T-cell (primary cell): ENCODE results near the gene ADAP1. TPM values are rescaled to one million over a fixed set of nuclear protein-coding genes. Genes with fewer than 3 reads are reported as not detected.

Source experiments
- ATAC-seq, 4 experiments: fragments of 200-7000 bp in 3 of 4; fragments of 150-1000 bp in 1 of 4; cut with Tn5 transposase; replicated peaks in 1 of 4; 1 replicate in 3 of 4; 2 replicates in 1 of 4; pipeline ENCODE4 v1.10.0; 2021; ENCODE audit warnings: moderate library complexity in 3 of 4, mild to moderate bottlenecking in 2 of 4, moderate number of reproducible peaks in 1 of 4
- CTCF ChIA-PET, 2 donors: fragments of 300-600 bp; sonication (Branson Sonifier 250); formaldehyde crosslinking; loops; one replicate each; lab custom pipeline; 2022; ENCODE audit warnings: antibody characterized with exemption in 2 of 2; lab: Charles Lee
- POLR2A ChIA-PET, 2 donors: fragments of 300-600 bp; sonication (Branson Sonifier 250); formaldehyde crosslinking; loops; one replicate each; lab custom pipeline; 2022; ENCODE audit warnings: antibody characterized with exemption in 2 of 2; lab: Charles Lee
- DNase-seq, 35 experiments: peaks; one replicate each; pipeline versions ENCODE4 v3.0.0 to v3.0.0-alpha.2; 2013 to 2023
- H3K27ac ChIP-seq: one replicate; pipeline ENCODE4 v1.5.1; 2013; ENCODE audit warnings: low read length
- H3K27me3 ChIP-seq, 2 experiments: replicated peaks in 1 of 2; 1 replicate in 1 of 2; 2 replicates in 1 of 2; pipeline versions ENCODE4 v1.6.1 to v1.7.0; 2013; ENCODE audit warnings: low read length in 1 of 2, mixed read lengths in 1 of 2; ENCODE audit not compliant: control insufficient read depth in 2 of 2, insufficient read depth in 2 of 2; ENCODE audit errors: extremely low read depth in 1 of 2
- H3K36me3 ChIP-seq, 2 donors: 1 replicate in 1 of 2; 2 replicates in 1 of 2; pipeline versions ENCODE4 v1.6.1 to v1.7.0; 2013; ENCODE audit warnings: low read length in 1 of 2; ENCODE audit not compliant: control insufficient read depth in 2 of 2, insufficient read depth in 1 of 2; ENCODE audit errors: extremely low read depth in 1 of 2
- H3K4me1 ChIP-seq, 2 experiments: 1 replicate in 1 of 2; 2 replicates in 1 of 2; pipeline versions ENCODE4 v1.6.1 to v1.7.0; 2013; ENCODE audit warnings: low read length in 2 of 2, mixed read lengths in 1 of 2; ENCODE audit not compliant: insufficient read depth in 2 of 2, control insufficient read depth in 1 of 2; ENCODE audit errors: extremely low read depth in 1 of 2
- H3K4me3 ChIP-seq, 2 donors: 1 replicate in 1 of 2; 2 replicates in 1 of 2; pipeline versions ENCODE4 v1.5.1 to v1.7.0; 2013; ENCODE audit warnings: mild to moderate bottlenecking in 2 of 2, low read length in 1 of 2, moderate library complexity in 1 of 2; ENCODE audit not compliant: control insufficient read depth in 1 of 2; ENCODE audit errors: extremely low read depth in 1 of 2
- H3K9me3 ChIP-seq: 2 replicates; pipeline ENCODE4 v1.7.0; 2013
- H3K27ac Mint-ChIP-seq, 2 donors: one replicate each; pipeline ENCODE4 v1.8.0; 2020 to 2021; ENCODE audit warnings: mild to moderate bottlenecking in 2 of 2, mixed read lengths in 2 of 2
- H3K27me3 Mint-ChIP-seq, 2 donors: one replicate each; pipeline ENCODE4 v1.8.0; 2021 to 2022; ENCODE audit warnings: mixed read lengths in 2 of 2
- H3K36me3 Mint-ChIP-seq: one replicate; pipeline ENCODE4 v1.8.0; 2021; ENCODE audit warnings: mixed read lengths
- H3K4me1 Mint-ChIP-seq, 3 donors: one replicate each; pipeline ENCODE4 v1.8.0; 2020 to 2022; ENCODE audit warnings: mixed read lengths in 3 of 3, mild to moderate bottlenecking in 1 of 3
- H3K4me3 Mint-ChIP-seq, 3 donors: one replicate each; pipeline ENCODE4 v1.8.0; 2020 to 2022; ENCODE audit warnings: mild to moderate bottlenecking in 3 of 3, mixed read lengths in 3 of 3, moderate library complexity in 3 of 3
- H3K9me3 Mint-ChIP-seq, 3 donors: one replicate each; pipeline ENCODE4 v1.8.0; 2020 to 2022; ENCODE audit warnings: mixed read lengths in 3 of 3
- WGBS: methylation state at CpG from one replicate; pipeline ENCODE4 v1.1.5; 2013; ENCODE audit warnings: missing lambda C conversion rate; ENCODE audit not compliant: insufficient coverage; 5-methylcytosine and 5-hydroxymethylcytosine counted together
- total RNA-seq, 35 experiments: library from RNA in 6 of 35; stranded (reverse) in 6 of 35; fragments of 120-200 nt in 1 of 35; gene quantifications; one replicate each; pipeline versions ENCODE4 v1.2.1 to v1.2.4 and lab custom pipeline; 2013 to 2026

ADAP1 gene
- total RNA-seq, 5 donors from 2014 or later (not counting 1 experiment from before 2014, with no cell fraction given): 10.6 to 26.9 (median 23.5) TPM

GRCh38 chr7:966291-967069 lies 12.0 kb upstream of the ADAP1 start:
- peaks cover 0 to 19% of the 10 kb centered on the region in 2 experiments for H3K27me3 ChIP-seq
- Mint-ChIP-seq H3K36me3 (peaks cover 25% of the 10 kb centered on the region), H3K4me1 (peaks cover 29 to 35% (median 29%) of the 10 kb centered on the region in 3 donors), H3K27me3 (no peaks in the 10 kb centered on the region), H3K4me3 (no peak overlapping the region), H3K27ac (peak overlapping the region in 1 of 2 donors; percentile 55), H3K9me3 (no peaks in the 10 kb centered on the region)
- DNase-seq: no peak
- POLR2A ChIA-PET: interaction anchor here in 1 of 2 donors (2.1 kb wide), 1 partner anchor 9 kb away, joined by 6 read pairs; the partner anchor contains the start of gene COX19
- CTCF ChIA-PET: interaction anchor here in 1 of 2 donors (0.7 to 1.1 kb wide), 2 partner anchors 9 to 26 kb away, joined by 3 read pairs; no protein-coding TSS in a partner anchor
- H3K4me3 ChIP-seq: no peak overlapping the region
- peaks cover 6 to 45% of the 10 kb centered on the region in 2 donors for H3K36me3 ChIP-seq
- no peaks in the 10 kb centered on the region for H3K9me3 ChIP-seq
- peaks cover 4 to 34% of the 10 kb centered on the region in 2 experiments for H3K4me1 ChIP-seq
- 94% methylated on average over 20 of the region's 22 CpGs for WGBS
- ATAC-seq: no peak
- H3K27ac ChIP-seq: no peak overlapping the region

GRCh38 chr7:964401-965231 lies 10.1 kb upstream of the ADAP1 start:
- ATAC-seq (peak in 1 of 4 experiments; percentile 2), DNase-seq (no peak)
- Mint-ChIP-seq H3K27me3 (no peaks in the 10 kb centered on the region), H3K4me3 (no peak overlapping the region), H3K9me3 (no peaks in the 10 kb centered on the region), H3K36me3 (peaks cover 20% of the 10 kb centered on the region), H3K4me1 (peaks cover 22 to 31% (median 22%) of the 10 kb centered on the region in 3 donors), H3K27ac (no peak overlapping the region)
- Histone ChIP-seq H3K27me3 (peaks cover 0 to 19% of the 10 kb centered on the region in 2 experiments), H3K4me1 (peaks cover 4 to 30% of the 10 kb centered on the region in 2 experiments), H3K9me3 (no peaks in the 10 kb centered on the region), H3K36me3 (peaks cover 6 to 32% of the 10 kb centered on the region in 2 donors), H3K27ac (no peak overlapping the region), H3K4me3 (no peak overlapping the region)
- 57% methylated on average over 23 of the region's 27 CpGs for WGBS
- CTCF ChIA-PET: interaction anchor here in 1 of 2 donors (0.6 to 0.7 kb wide), 2 partner anchors 10 to 17 kb away, joined by 3 to 4 read pairs; no protein-coding TSS in a partner anchor
- POLR2A ChIA-PET: interaction anchor here (0.5 to 0.7 kb wide), 5 partner anchors 80 to 1383 kb away, joined by 3 to 4 read pairs (median 3); no protein-coding TSS in a partner anchor

- Histone ChIP-seq H3K27ac (no peak overlapping the region), H3K9me3 (no peaks in the 10 kb centered on the region), H3K4me1 (peaks cover 4 to 30% of the 10 kb centered on the region in 2 experiments), H3K4me3 (no peak overlapping the region), H3K36me3 (peaks cover 4 to 22% of the 10 kb centered on the region in 2 donors), H3K27me3 (peaks cover 0 to 26% of the 10 kb centered on the region in 2 experiments)
- ATAC-seq (peak; percentile 43 to 59 (median 50)), DNase-seq (peak in 10 of 35 experiments; percentile 16 to 41 (median 20))
- CTCF ChIA-PET: interaction anchor here in 1 of 2 donors (0.6 to 0.7 kb wide), 2 partner anchors 11 to 18 kb away, joined by 3 to 4 read pairs; no protein-coding TSS in a partner anchor
- Mint-ChIP-seq H3K27me3 (no peaks in the 10 kb centered on the region), H3K27ac (peak overlapping the region in 1 of 2 donors; percentile 52), H3K36me3 (peaks cover 15% of the 10 kb centered on the region), H3K9me3 (no peaks in the 10 kb centered on the region), H3K4me1 (peaks cover 22 to 31% (median 22%) of the 10 kb centered on the region in 3 donors), H3K4me3 (peak overlapping the region; percentile 6 to 43 (median 23))
- WGBS: 32% methylated on average over 25 of the region's 37 CpGs
- POLR2A ChIA-PET: interaction anchor here (0.6 to 0.7 kb wide), 2 partner anchors 9 to 583 kb away, joined by 3 read pairs; no protein-coding TSS in a partner anchor
Observed at GRCh38 chr7:963236-964078, 9.0 kb upstream of the ADAP1 start.

- H3K36me3 ChIP-seq: peaks cover 0 to 13% of the 10 kb centered on the region in 2 donors
- H3K27ac ChIP-seq: no peak overlapping the region
- no peak overlapping the region for H3K27ac Mint-ChIP-seq
- H3K9me3 Mint-ChIP-seq: no peaks in the 10 kb centered on the region
- CTCF ChIA-PET: no interaction called here
- H3K27me3 ChIP-seq: peaks cover 0 to 35% of the 10 kb centered on the region in 2 experiments
- DNase-seq (no peak), ATAC-seq (peak in 2 of 4 experiments; percentile 4 to 16)
- POLR2A ChIA-PET: no interaction called here
- peaks cover 17 to 29% (median 22%) of the 10 kb centered on the region in 3 donors for H3K4me1 Mint-ChIP-seq
- no peaks in the 10 kb centered on the region for H3K27me3 Mint-ChIP-seq
- H3K4me3 ChIP-seq: no peak overlapping the region
- H3K4me3 Mint-ChIP-seq: no peak overlapping the region
- no peaks in the 10 kb centered on the region for H3K9me3 ChIP-seq
- 96% methylated on average over 14 of the region's 17 CpGs for WGBS
- H3K4me1 ChIP-seq: peaks cover 4 to 30% of the 10 kb centered on the region in 2 experiments
- H3K36me3 Mint-ChIP-seq: peaks cover 5% of the 10 kb centered on the region
Observed at GRCh38 chr7:962401-963081, 8.1 kb upstream of the ADAP1 start.

GRCh38 chr7:961546-962400 lies 7.3 kb upstream of the ADAP1 start:
- no peaks in the 10 kb centered on the region for H3K9me3 Mint-ChIP-seq
- Histone ChIP-seq H3K4me3 (no peak overlapping the region), H3K9me3 (no peaks in the 10 kb centered on the region), H3K4me1 (peaks cover 4 to 30% of the 10 kb centered on the region in 2 experiments), H3K36me3 (peaks cover 0 to 6% of the 10 kb centered on the region in 2 donors), H3K27me3 (peaks cover 0 to 42% of the 10 kb centered on the region in 2 experiments), H3K27ac (no peak overlapping the region)
- H3K36me3 Mint-ChIP-seq: no peaks in the 10 kb centered on the region
- H3K4me3 Mint-ChIP-seq: no peak overlapping the region
- CTCF ChIA-PET: no interaction called here
- 93% methylated on average over 31 of the region's 37 CpGs for WGBS
- POLR2A ChIA-PET: interaction anchor here in 1 of 2 donors (0.6 kb wide), 1 partner anchor 8 kb away, joined by 12 read pairs; no protein-coding TSS in a partner anchor
- no peak for ATAC-seq
- H3K27me3 Mint-ChIP-seq: no peaks in the 10 kb centered on the region
- no peak overlapping the region for H3K27ac Mint-ChIP-seq
- DNase-seq: no peak
- peaks cover 16 to 29% (median 22%) of the 10 kb centered on the region in 3 donors for H3K4me1 Mint-ChIP-seq
